Neural progenitor cell (in vitro differentiated cells): ENCODE results near the gene CCDC110. TPM values are rescaled to one million over a fixed set of nuclear protein-coding genes. Genes with fewer than 3 reads are reported as not detected.

Experiments
- DNase-seq: peaks from one replicate; pipeline ENCODE4 v3.0.0-alpha.2; 2016; ENCODE audit warnings: low spot score
- H2AFZ ChIP-seq: fragments of 200-600 bp; sonication (generic); replicated peaks from 2 replicates; pipeline ENCODE4 v1.6.1; 2016; ENCODE audit warnings: antibody characterized with exemption
- H3F3A ChIP-seq: fragments of 200-600 bp; sonication (generic); 2 replicates; pipeline ENCODE4 v1.6.1; 2016; ENCODE audit warnings: antibody characterized with exemption, low read depth
- H3K27ac ChIP-seq: fragments of 200-600 bp; sonication (generic); 2 replicates; pipeline ENCODE4 v1.5.1; 2016; ENCODE audit warnings: mild to moderate bottlenecking
- H3K27me3 ChIP-seq: fragments of 200-600 bp; sonication (generic); 2 replicates; pipeline ENCODE4 v1.6.1; 2016; ENCODE audit warnings: mild to moderate bottlenecking, moderate library complexity
- H3K36me3 ChIP-seq: fragments of 200-600 bp; sonication (generic); 2 replicates; pipeline ENCODE4 v1.5.1; 2016
- H3K4me1 ChIP-seq: fragments of 200-600 bp; sonication (generic); 2 replicates; pipeline ENCODE4 v1.6.1; 2016; ENCODE audit warnings: mixed run types
- H3K4me2 ChIP-seq: fragments of 200-600 bp; sonication (generic); 2 replicates; pipeline ENCODE4 v1.6.1; 2016
- H3K4me3 ChIP-seq: fragments of 200-600 bp; sonication (generic); 2 replicates; pipeline ENCODE4 v1.5.1; 2016
- H3K79me2 ChIP-seq: fragments of 200-600 bp; sonication (generic); 2 replicates; pipeline ENCODE4 v1.6.1; 2016; ENCODE audit warnings: low read depth
- H3K9ac ChIP-seq: fragments of 200-600 bp; sonication (generic); 2 replicates; pipeline ENCODE4 v1.6.1; 2016
- H3K9me3 ChIP-seq: fragments of 200-600 bp; sonication (generic); 2 replicates; pipeline ENCODE4 v1.5.1; 2016; ENCODE audit warnings: low read depth
- H4K20me1 ChIP-seq: fragments of 200-600 bp; sonication (generic); 2 replicates; pipeline ENCODE4 v1.6.1; 2016; ENCODE audit warnings: low read depth
- H3K27ac Mint-ChIP-seq: 3 replicates; pipeline ENCODE4 v1.8.0; 2021; ENCODE audit warnings: mixed read lengths
- H3K27me3 Mint-ChIP-seq: 2 replicates; pipeline ENCODE4 v1.8.0; 2022; ENCODE audit warnings: low read depth, mild to moderate bottlenecking, inconsistent platforms, moderate library complexity, mixed read lengths; ENCODE audit not compliant: insufficient read depth
- H3K36me3 Mint-ChIP-seq: 3 replicates; pipeline ENCODE4 v1.8.0; 2021; ENCODE audit warnings: mixed read lengths
- H3K4me1 Mint-ChIP-seq: 3 replicates; pipeline ENCODE4 v1.8.0; 2021; ENCODE audit warnings: mixed read lengths
- H3K4me3 Mint-ChIP-seq: 3 replicates; pipeline ENCODE4 v1.8.0; 2021; ENCODE audit warnings: mild to moderate bottlenecking, moderate library complexity, mixed read lengths
- H3K9me3 Mint-ChIP-seq: 3 replicates; pipeline ENCODE4 v1.8.0; 2020; ENCODE audit warnings: mixed read lengths
- CTCF ChIP-seq: fragments of 200-600 bp; sonication (generic); IDR thresholded peaks from 2 replicates; pipeline ENCODE4 v1.5.1; 2017; ENCODE audit warnings: antibody characterized with exemption, mild to moderate bottlenecking
- EZH2 ChIP-seq: fragments of 200-600 bp; sonication (generic); IDR thresholded peaks from 2 replicates; pipeline ENCODE4 v1.6.1; 2017; ENCODE audit warnings: antibody characterized with exemption, mild to moderate bottlenecking, moderate library complexity
- EZH2phosphoT487 ChIP-seq: fragments of 200-600 bp; sonication (generic); IDR thresholded peaks from 2 replicates; pipeline ENCODE4 v1.6.1; 2017; ENCODE audit warnings: antibody characterized with exemption
- total RNA-seq: library from RNA; depleted of rRNA; stranded (reverse); fragments of >200 nt; gene quantifications from 2 replicates; pipeline ENCODE4 v1.2.3, GENCODE V29; 2015; ENCODE audit warnings: low replicate concordance

Gene CCDC110
- total RNA-seq, 1 donor from 2014 or later: 2.0 TPM

- no peak for TF ChIP-seq EZH2phosphoT487
- no peak for TF ChIP-seq EZH2
- no peak for TF ChIP-seq CTCF
- H4K20me1 ChIP-seq: no peaks in the 10 kb centered on the region
- no peak overlapping the region for H3K27ac ChIP-seq
- H3K27ac Mint-ChIP-seq: no peak overlapping the region
- no peaks in the 10 kb centered on the region for H3F3A ChIP-seq
- H3K27me3 Mint-ChIP-seq: peaks cover 5% of the 10 kb centered on the region
- peaks cover 17% of the 10 kb centered on the region for H3K4me1 Mint-ChIP-seq
- no peaks in the 10 kb centered on the region for H3K9me3 Mint-ChIP-seq
- peaks cover 17% of the 10 kb centered on the region for H3K27me3 ChIP-seq
- no peak overlapping the region for H3K4me3 Mint-ChIP-seq
- H3K36me3 Mint-ChIP-seq: no peaks in the 10 kb centered on the region
- H3K9ac ChIP-seq: no peak overlapping the region
- no peak overlapping the region for H2AFZ ChIP-seq
- H3K79me2 ChIP-seq: no peaks in the 10 kb centered on the region
- H3K36me3 ChIP-seq: no peaks in the 10 kb centered on the region
- DNase-seq: no peak
- no peaks in the 10 kb centered on the region for H3K9me3 ChIP-seq
- H3K4me3 ChIP-seq: no peak overlapping the region
- H3K4me2 ChIP-seq: no peak overlapping the region
- H3K4me1 ChIP-seq: peaks cover 3% of the 10 kb centered on the region
These were observed 4.4 kb downstream of the CCDC110 start for GRCh38 chr4:185467101-185467500.

GRCh38 chr4:185465707-185466106 lies 5.8 kb downstream of the CCDC110 start:
- Histone ChIP-seq H3K27me3 (peaks cover 10% of the 10 kb centered on the region), H3K36me3 (no peaks in the 10 kb centered on the region), H3F3A (no peaks in the 10 kb centered on the region), H3K79me2 (no peaks in the 10 kb centered on the region), H3K4me3 (no peak overlapping the region), H3K4me2 (no peak overlapping the region), H3K9ac (no peak overlapping the region), H3K9me3 (no peaks in the 10 kb centered on the region), H3K4me1 (peaks cover 3% of the 10 kb centered on the region), H2AFZ (no peak overlapping the region), H3K27ac (no peak overlapping the region), H4K20me1 (no peaks in the 10 kb centered on the region)
- Mint-ChIP-seq H3K27ac (no peak overlapping the region), H3K4me3 (no peak overlapping the region), H3K9me3 (no peaks in the 10 kb centered on the region), H3K4me1 (peaks cover 14% of the 10 kb centered on the region), H3K27me3 (peaks cover 5% of the 10 kb centered on the region), H3K36me3 (no peaks in the 10 kb centered on the region)
- TF ChIP-seq EZH2 (no peak), CTCF (no peak), EZH2phosphoT487 (no peak)
- no peak for DNase-seq

GRCh38 chr4:185464887-185465286 lies 6.6 kb downstream of the CCDC110 start:
- peaks cover 3% of the 10 kb centered on the region for H3K4me1 ChIP-seq
- H3K9ac ChIP-seq: no peak overlapping the region
- no peak overlapping the region for H3K4me3 ChIP-seq
- Mint-ChIP-seq H3K27me3 (peaks cover 7% of the 10 kb centered on the region), H3K9me3 (no peaks in the 10 kb centered on the region), H3K36me3 (no peaks in the 10 kb centered on the region), H3K4me1 (peaks cover 8% of the 10 kb centered on the region), H3K27ac (no peak overlapping the region), H3K4me3 (no peak overlapping the region)
- no peaks in the 10 kb centered on the region for H3K9me3 ChIP-seq
- DNase-seq: no peak
- no peaks in the 10 kb centered on the region for H3F3A ChIP-seq
- TF ChIP-seq EZH2phosphoT487: no peak
- no peak for TF ChIP-seq EZH2
- no peak for TF ChIP-seq CTCF
- H4K20me1 ChIP-seq: no peaks in the 10 kb centered on the region
- no peaks in the 10 kb centered on the region for H3K79me2 ChIP-seq
- no peak overlapping the region for H3K27ac ChIP-seq
- H3K4me2 ChIP-seq: no peak overlapping the region
- no peak overlapping the region for H2AFZ ChIP-seq
- no peaks in the 10 kb centered on the region for H3K36me3 ChIP-seq
- peaks cover 2% of the 10 kb centered on the region for H3K27me3 ChIP-seq

- Histone ChIP-seq H4K20me1 (no peaks in the 10 kb centered on the region), H3K27ac (no peak overlapping the region), H3K4me1 (peaks cover 3% of the 10 kb centered on the region), H2AFZ (peak overlapping the region; percentile 87), H3F3A (no peaks in the 10 kb centered on the region), H3K36me3 (no peaks in the 10 kb centered on the region), H3K4me2 (no peak overlapping the region), H3K4me3 (no peak overlapping the region), H3K9ac (no peak overlapping the region), H3K79me2 (no peaks in the 10 kb centered on the region), H3K27me3 (no peaks in the 10 kb centered on the region), H3K9me3 (no peaks in the 10 kb centered on the region)
- peak; percentile 58 for DNase-seq
- H3K27ac Mint-ChIP-seq: no peak overlapping the region
- TF ChIP-seq CTCF: peak; percentile 26
- no peak for TF ChIP-seq EZH2phosphoT487
- TF ChIP-seq EZH2: no peak
- peaks cover 2% of the 10 kb centered on the region for H3K4me1 Mint-ChIP-seq
- H3K27me3 Mint-ChIP-seq: peaks cover 3% of the 10 kb centered on the region
- H3K4me3 Mint-ChIP-seq: no peak overlapping the region
- no peaks in the 10 kb centered on the region for H3K36me3 Mint-ChIP-seq
- no peaks in the 10 kb centered on the region for H3K9me3 Mint-ChIP-seq
These were observed 7.3 kb downstream of the CCDC110 start for GRCh38 chr4:185464183-185464582.
